Right lobe of liver (tissue), 4 donors: ENCODE data around the gene ZBTB18.

ENCODE experiments used
- POLR2A ChIP-seq: fragments of 450-650 bp; IDR thresholded peaks from one replicate; pipeline ENCODE4 v1.6.1; 2017; ENCODE audit warnings: antibody characterized with exemption, mild to moderate bottlenecking
- TF ChIP-seq, protein P1 (sequence below), 4 donors: fragments of 200-600 bp in 3 of 4; fragments of 450-650 bp in 1 of 4; IDR thresholded peaks; one replicate each; pipeline versions ENCODE4 v1.5.1 to v1.8.0; 2016 to 2022; ENCODE audit warnings: antibody characterized with exemption in 4 of 4, mild to moderate bottlenecking in 2 of 4
- donor health status: DM: no; HTN: no; CAD: no.
- donor health status: DM: no; HTN: no; CAD: no.
- donor health status: DM: no; HTN: yes; CAD: no.

DNA sequence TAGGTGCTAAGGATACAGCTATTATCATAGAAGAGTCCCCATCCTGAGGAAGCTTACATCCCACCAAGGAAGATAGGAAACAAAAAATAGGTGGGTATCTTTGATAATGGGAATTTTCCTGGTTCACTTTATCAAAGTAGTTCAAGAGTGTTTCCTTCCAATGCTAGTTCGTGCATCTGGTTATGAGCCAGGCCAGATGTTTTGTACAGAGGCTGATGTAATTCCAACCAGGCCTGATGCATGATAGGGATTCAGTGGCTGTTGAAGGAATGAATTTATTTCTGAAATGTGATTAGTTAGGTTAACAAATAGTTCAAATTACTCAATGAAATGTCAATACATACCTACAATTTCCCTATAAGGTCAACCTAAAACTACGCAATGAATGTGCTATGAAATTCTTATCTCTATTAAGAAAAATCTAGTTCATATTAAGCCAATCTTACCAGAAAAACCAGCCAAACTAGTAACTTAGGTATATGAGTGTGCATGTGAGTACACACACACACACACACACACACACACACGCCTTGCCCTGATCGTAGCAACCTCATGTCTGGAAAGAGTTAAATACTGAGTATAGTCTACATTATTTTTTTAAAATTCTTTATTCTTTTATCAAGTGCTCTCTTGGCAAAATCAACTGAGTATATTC is 9.5 kb upstream of the ZBTB18 start:
- TF ChIP-seq POLR2A: no peak
- TF ChIP-seq, protein P1, sequence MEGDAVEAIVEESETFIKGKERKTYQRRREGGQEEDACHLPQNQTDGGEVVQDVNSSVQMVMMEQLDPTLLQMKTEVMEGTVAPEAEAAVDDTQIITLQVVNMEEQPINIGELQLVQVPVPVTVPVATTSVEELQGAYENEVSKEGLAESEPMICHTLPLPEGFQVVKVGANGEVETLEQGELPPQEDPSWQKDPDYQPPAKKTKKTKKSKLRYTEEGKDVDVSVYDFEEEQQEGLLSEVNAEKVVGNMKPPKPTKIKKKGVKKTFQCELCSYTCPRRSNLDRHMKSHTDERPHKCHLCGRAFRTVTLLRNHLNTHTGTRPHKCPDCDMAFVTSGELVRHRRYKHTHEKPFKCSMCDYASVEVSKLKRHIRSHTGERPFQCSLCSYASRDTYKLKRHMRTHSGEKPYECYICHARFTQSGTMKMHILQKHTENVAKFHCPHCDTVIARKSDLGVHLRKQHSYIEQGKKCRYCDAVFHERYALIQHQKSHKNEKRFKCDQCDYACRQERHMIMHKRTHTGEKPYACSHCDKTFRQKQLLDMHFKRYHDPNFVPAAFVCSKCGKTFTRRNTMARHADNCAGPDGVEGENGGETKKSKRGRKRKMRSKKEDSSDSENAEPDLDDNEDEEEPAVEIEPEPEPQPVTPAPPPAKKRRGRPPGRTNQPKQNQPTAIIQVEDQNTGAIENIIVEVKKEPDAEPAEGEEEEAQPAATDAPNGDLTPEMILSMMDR (IDR thresholded peaks at IDR 0.05): no peak
